HepG2 (cell line): ENCODE measurements around the gene PYCR2.

ENCODE experiments used
- EP300 ChIP-seq, 3 experiments: sonication (generic) in 1 of 3; formaldehyde crosslinking in 1 of 3; IDR thresholded peaks; 2 replicates each; pipeline versions ENCODE4 v1.5.1 to v1.6.1; 2011 to 2020; ENCODE audit warnings: low read depth in 2 of 3, low read length in 2 of 3, borderline replicate concordance in 1 of 3, improper control_type of control experiment in 1 of 3, mild to moderate bottlenecking in 1 of 3, missing genetic modification reagents in 1 of 3, moderate library complexity in 1 of 3
- FOSL1 ChIP-seq: sonication (generic); formaldehyde crosslinking; IDR thresholded peaks from 2 replicates; pipeline ENCODE4 v1.9.0; 2021; ENCODE audit warnings: missing genetic modification reagents, borderline replicate concordance
- GLI4 ChIP-seq: sonication (generic); formaldehyde crosslinking; IDR thresholded peaks from 2 replicates; pipeline ENCODE4 v1.5.1; 2020; ENCODE audit warnings: missing genetic modification reagents, mild to moderate bottlenecking, moderate library complexity, borderline replicate concordance
- NFE2L1 ChIP-seq: sonication (generic); formaldehyde crosslinking; IDR thresholded peaks from 2 replicates; pipeline ENCODE4 v1.4.0; 2020; ENCODE audit warnings: missing genetic modification reagents, mild to moderate bottlenecking, borderline replicate concordance
- POLR2A ChIP-seq, 2 experiments: IDR thresholded peaks; 2 replicates each; pipeline ENCODE4 v1.6.1; 2011; ENCODE audit warnings: low read depth in 2 of 2, low read length in 2 of 2, mild to moderate bottlenecking in 1 of 2, moderate library complexity in 1 of 2; ENCODE audit not compliant: insufficient read depth in 1 of 2
- RAD21 ChIP-seq: fragments of 450-650 bp; formaldehyde crosslinking; IDR thresholded peaks from 2 replicates; pipeline ENCODE4 v1.5.0; 2020; ENCODE audit warnings: mild to moderate bottlenecking
- RFX5 ChIP-seq: IDR thresholded peaks from 2 replicates; pipeline ENCODE4 v1.6.1; 2011; ENCODE audit warnings: low read depth, low read length, improper control_type of control experiment
- SP4 ChIP-seq: sonication (generic); formaldehyde crosslinking; IDR thresholded peaks from 2 replicates; pipeline ENCODE4 v1.8.1; 2023; ENCODE audit warnings: mild to moderate bottlenecking, missing genetic modification reagents
- ZMAT3 ChIP-seq: sonication (generic); formaldehyde crosslinking; conservative IDR thresholded peaks from 2 replicates; pipeline ENCODE4 v1.7.0; 2021; ENCODE audit warnings: missing genetic modification reagents
- ZNF24 ChIP-seq: fragments of 450-650 bp; IDR thresholded peaks from 2 replicates; pipeline ENCODE4 v1.6.1; 2017; ENCODE audit warnings: antibody characterized with exemption, mild to moderate bottlenecking
- ZNF44 ChIP-seq: sonication (generic); formaldehyde crosslinking; IDR thresholded peaks from 2 replicates; pipeline ENCODE4 v1.5.1; 2020; ENCODE audit warnings: mild to moderate bottlenecking, missing genetic modification reagents
- ZNF556 ChIP-seq: sonication (generic); formaldehyde crosslinking; IDR thresholded peaks from 2 replicates; pipeline ENCODE4 v1.4.0; 2020; ENCODE audit warnings: mild to moderate bottlenecking, missing genetic modification reagents, borderline replicate concordance
- ZNF777 ChIP-seq: sonication (generic); formaldehyde crosslinking; IDR thresholded peaks from 2 replicates; pipeline ENCODE4 v1.4.0; 2020; ENCODE audit warnings: missing genetic modification reagents
- TF ChIP-seq, protein P1 (sequence below): sonication (generic); formaldehyde crosslinking; IDR thresholded peaks from 2 replicates; pipeline ENCODE4 v1.5.0; 2020; ENCODE audit warnings: mild to moderate bottlenecking, missing genetic modification reagents, moderate library complexity

DNA sequence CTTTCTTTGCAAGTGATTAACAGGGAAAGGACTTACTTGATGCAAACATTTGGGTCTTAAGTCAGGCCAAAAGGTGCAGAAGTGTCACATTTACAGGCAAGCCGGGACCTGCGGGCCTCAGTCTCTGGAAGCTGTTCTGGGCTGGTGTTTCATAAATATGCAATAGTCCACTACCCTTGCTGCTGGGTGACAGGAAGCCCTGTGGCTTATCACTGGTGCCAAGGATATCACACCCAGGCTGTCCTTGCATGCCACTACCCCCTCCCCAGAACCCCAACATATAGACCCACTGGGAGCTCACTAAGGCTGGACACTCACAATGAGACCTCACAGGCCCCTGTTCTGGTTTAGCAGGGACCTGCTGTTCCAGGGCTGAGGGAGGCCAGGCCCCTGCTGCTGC is 20.3 kb upstream of the PYCR2 start:
- no peak for TF ChIP-seq ZNF44
- no peak for TF ChIP-seq ZNF777 (CRISPR knock-in tag)
- no peak for TF ChIP-seq ZMAT3 (CRISPR knock-in tag)
- TF ChIP-seq RAD21 (CRISPR knock-in tag), result no peak
- TF ChIP-seq, protein P1, sequence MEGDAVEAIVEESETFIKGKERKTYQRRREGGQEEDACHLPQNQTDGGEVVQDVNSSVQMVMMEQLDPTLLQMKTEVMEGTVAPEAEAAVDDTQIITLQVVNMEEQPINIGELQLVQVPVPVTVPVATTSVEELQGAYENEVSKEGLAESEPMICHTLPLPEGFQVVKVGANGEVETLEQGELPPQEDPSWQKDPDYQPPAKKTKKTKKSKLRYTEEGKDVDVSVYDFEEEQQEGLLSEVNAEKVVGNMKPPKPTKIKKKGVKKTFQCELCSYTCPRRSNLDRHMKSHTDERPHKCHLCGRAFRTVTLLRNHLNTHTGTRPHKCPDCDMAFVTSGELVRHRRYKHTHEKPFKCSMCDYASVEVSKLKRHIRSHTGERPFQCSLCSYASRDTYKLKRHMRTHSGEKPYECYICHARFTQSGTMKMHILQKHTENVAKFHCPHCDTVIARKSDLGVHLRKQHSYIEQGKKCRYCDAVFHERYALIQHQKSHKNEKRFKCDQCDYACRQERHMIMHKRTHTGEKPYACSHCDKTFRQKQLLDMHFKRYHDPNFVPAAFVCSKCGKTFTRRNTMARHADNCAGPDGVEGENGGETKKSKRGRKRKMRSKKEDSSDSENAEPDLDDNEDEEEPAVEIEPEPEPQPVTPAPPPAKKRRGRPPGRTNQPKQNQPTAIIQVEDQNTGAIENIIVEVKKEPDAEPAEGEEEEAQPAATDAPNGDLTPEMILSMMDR (CRISPR knock-in tag), result no peak
- TF ChIP-seq RFX5, result no peak
- no peak for TF ChIP-seq GLI4 (CRISPR knock-in tag)
- no peak for TF ChIP-seq FOSL1 (CRISPR knock-in tag)
- TF ChIP-seq EP300 (IDR thresholded peaks at IDR 0.05; ENCODE audit: low read depth in 2 of 2, low read length in 2 of 2), result no peak
- no peak for TF ChIP-seq EP300 (CRISPR knock-in tag; IDR thresholded peaks at IDR 0.05; ENCODE audit: borderline replicate concordance)
- TF ChIP-seq POLR2A (IDR thresholded peaks at IDR 0.05; ENCODE audit: insufficient read depth in 1 of 2, low read depth in 2 of 2, low read length in 2 of 2), result no peak
- no peak for TF ChIP-seq ZNF24
- TF ChIP-seq NFE2L1 (CRISPR knock-in tag), result no peak
- TF ChIP-seq SP4, result no peak
- TF ChIP-seq ZNF556, result no peak
